ENCODE data around the gene CCDC74A. TPM values are rescaled to one million over a fixed set of nuclear protein-coding genes. Genes with fewer than 3 reads are reported as not detected.
"Not testable (repeated sequence)": the region's sequence is repeated elsewhere in the genome, so short reads cannot be mapped to it uniquely, and the experiment has no call there.

CCDC74A gene
- total RNA-seq, 2 donors from 2014 or later, result 2.0 to 4.1 TPM

GRCh38 chr2:131521961-131522781, 5.5 kb upstream of the CCDC74A start:
- no peak for DNase-seq
- H3K27me3 ChIP-seq, result no peaks in the 10 kb centered on the region
- no peaks in the 10 kb centered on the region for H3K4me1 ChIP-seq
- no peak overlapping the region for H3K9ac ChIP-seq (ENCODE audit: low read depth in 2 of 2, low read length in 2 of 2)
- H3K4me3 ChIP-seq, result no peak overlapping the region
- intact Hi-C loops (cut with DNase I), result no loop called here
- no peak overlapping the region for H3K27ac ChIP-seq
- no peaks in the 10 kb centered on the region for H3K36me3 ChIP-seq
- no peak for TF ChIP-seq CTCF (IDR thresholded peaks at IDR 0.05)
- no peaks in the 10 kb centered on the region for H3K9me3 ChIP-seq

GRCh38 chr2:131525256-131525655, 2.4 kb upstream of the CCDC74A start:
- not testable (repeated sequence) for H3K4me3 ChIP-seq, DNase-seq

GRCh38 chr2:131528981-131529863, 1.5 kb downstream of the CCDC74A start:
- H3K4me3 ChIP-seq; intact Hi-C loops (cut with DNase I); H3K27ac ChIP-seq; H3K9ac ChIP-seq (ENCODE audit: low read depth in 2 of 2, low read length in 2 of 2); H3K36me3 ChIP-seq; H3K4me1 ChIP-seq; H3K9me3 ChIP-seq; H3K27me3 ChIP-seq: not testable (repeated sequence)
- peak; percentile 17 for DNase-seq

More at GRCh38 chr2:131525256-131525655, 2.4 kb upstream of the CCDC74A start:
- H3K4me1 ChIP-seq; H3K9ac ChIP-seq (ENCODE audit: low read depth in 2 of 2, low read length in 2 of 2); H3K27me3 ChIP-seq; H3K36me3 ChIP-seq; H3K9me3 ChIP-seq; intact Hi-C loops (cut with DNase I); H3K27ac ChIP-seq: not testable (repeated sequence)

- H3K9me3 ChIP-seq; H3K4me3 ChIP-seq; H3K27ac ChIP-seq; H3K4me1 ChIP-seq; H3K9ac ChIP-seq (ENCODE audit: low read depth in 2 of 2, low read length in 2 of 2); intact Hi-C loops (cut with DNase I); H3K27me3 ChIP-seq; H3K36me3 ChIP-seq: not testable (repeated sequence)
- DNase-seq, result peak; percentile 6
Observed at GRCh38 chr2:131529864-131530445, 2.3 kb downstream of the CCDC74A start.

- H3K36me3 ChIP-seq; H3K27me3 ChIP-seq; H3K9me3 ChIP-seq; H3K4me3 ChIP-seq; H3K9ac ChIP-seq (ENCODE audit: low read depth in 2 of 2, low read length in 2 of 2); H3K27ac ChIP-seq; H3K4me1 ChIP-seq; intact Hi-C loops (cut with DNase I): not testable (repeated sequence)
- DNase-seq, result peak; percentile 17
Observed at GRCh38 chr2:131530626-131531344, 3.1 kb downstream of the CCDC74A start.

GRCh38 chr2:131531547-131532185, 4.0 kb downstream of the CCDC74A start:
- H3K27me3 ChIP-seq; intact Hi-C loops (cut with DNase I); H3K9ac ChIP-seq (ENCODE audit: low read depth in 2 of 2, low read length in 2 of 2); H3K4me3 ChIP-seq; H3K9me3 ChIP-seq; H3K4me1 ChIP-seq; H3K27ac ChIP-seq; H3K36me3 ChIP-seq; DNase-seq: not testable (repeated sequence)

GRCh38 chr2:131532723-131533608, 5.3 kb downstream of the CCDC74A start:
- H3K36me3 ChIP-seq; intact Hi-C loops (cut with DNase I); H3K4me1 ChIP-seq; H3K9ac ChIP-seq (ENCODE audit: low read depth in 2 of 2, low read length in 2 of 2); H3K27me3 ChIP-seq; H3K4me3 ChIP-seq; H3K9me3 ChIP-seq; H3K27ac ChIP-seq: not testable (repeated sequence)
- peak; percentile 16 for DNase-seq

GRCh38 chr2:131533609-131534316, 6.1 kb downstream of the CCDC74A start:
- peak; percentile 8 for DNase-seq
- H3K9ac ChIP-seq (ENCODE audit: low read depth in 2 of 2, low read length in 2 of 2); H3K4me1 ChIP-seq; H3K9me3 ChIP-seq; H3K27ac ChIP-seq; H3K27me3 ChIP-seq; H3K4me3 ChIP-seq; H3K36me3 ChIP-seq; intact Hi-C loops (cut with DNase I): not testable (repeated sequence)

GRCh38 chr2:131534317-131534672, 6.6 kb downstream of the CCDC74A start:
- H3K9me3 ChIP-seq; H3K36me3 ChIP-seq; H3K4me1 ChIP-seq; H3K9ac ChIP-seq (ENCODE audit: low read depth in 2 of 2, low read length in 2 of 2); H3K27ac ChIP-seq; H3K27me3 ChIP-seq; H3K4me3 ChIP-seq; intact Hi-C loops (cut with DNase I): not testable (repeated sequence)
- peak; percentile 13 for DNase-seq

GRCh38 chr2:131534965-131535364, 7.3 kb downstream of the CCDC74A start:
- H3K27me3 ChIP-seq; H3K9me3 ChIP-seq; H3K27ac ChIP-seq; H3K36me3 ChIP-seq; H3K9ac ChIP-seq (ENCODE audit: low read depth in 2 of 2, low read length in 2 of 2); intact Hi-C loops (cut with DNase I); H3K4me1 ChIP-seq; H3K4me3 ChIP-seq: not testable (repeated sequence)
- peak; percentile 9 for DNase-seq
